HG03064 (cell line): ENCODE results near the gene ZC3H12A.

Experiments used
- ATAC-seq: cut with Tn5 transposase; IDR thresholded peaks from one replicate; pipeline ENCODE4 v1.9.1; 2021; ENCODE audit warnings: low read depth; ENCODE audit not compliant: unreplicated experiment

ZC3H12A gene

GRCh38 chr1:37477946-37478345 lies 3.6 kb downstream of the ZC3H12A start:
- no peak for ATAC-seq

GRCh38 chr1:37478451-37478881 lies 4.1 kb downstream of the ZC3H12A start:
- no peak for ATAC-seq

- no peak for ATAC-seq
These were observed 4.5 kb downstream of the ZC3H12A start for GRCh38 chr1:37478890-37479254.

DNA sequence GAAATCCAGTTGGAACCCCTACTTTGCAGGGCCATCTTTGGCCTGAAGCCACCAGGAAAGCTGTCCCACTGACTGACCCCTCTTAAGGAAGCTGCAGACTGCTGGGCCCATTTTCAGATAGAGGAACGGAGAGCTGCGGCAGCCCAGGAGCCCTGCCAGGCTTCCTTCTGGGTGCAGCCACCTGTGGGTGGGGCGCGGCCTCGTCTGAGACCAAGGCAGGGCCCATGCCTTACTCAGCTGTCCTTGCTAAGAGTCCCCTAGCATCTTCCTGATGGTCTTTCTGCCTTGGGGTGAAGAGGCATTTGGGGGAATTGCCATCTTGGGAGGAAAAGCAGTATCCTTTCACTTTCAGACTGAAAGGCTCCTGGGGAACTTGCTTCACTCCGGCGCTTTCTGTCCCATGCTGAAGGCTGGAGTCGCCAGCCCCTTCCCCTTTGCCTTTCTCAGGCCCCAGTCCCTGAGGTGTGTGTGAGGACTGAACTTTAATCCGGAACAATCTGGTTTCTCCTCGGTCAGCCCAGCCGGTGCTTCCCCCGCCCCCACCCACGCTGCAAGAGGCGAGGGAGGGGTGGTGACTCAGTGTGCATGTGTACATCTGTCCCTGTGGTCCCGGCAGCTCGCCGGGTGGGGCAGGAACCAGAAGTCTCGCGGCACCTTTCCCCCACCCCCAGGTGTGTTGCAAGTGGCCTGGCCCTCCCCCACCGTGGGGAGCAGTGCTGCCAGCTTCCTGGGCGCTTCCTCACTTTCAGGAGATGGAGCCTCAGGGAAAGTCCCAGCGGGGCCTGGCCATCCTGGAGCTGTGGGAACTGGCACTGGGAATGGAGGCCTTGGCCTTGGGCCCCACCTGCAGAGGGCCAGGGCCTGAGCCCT lies 5.1 kb downstream of the ZC3H12A start:
- ATAC-seq = peak; percentile 42

GRCh38 chr1:37480125-37480466 lies 5.7 kb downstream of the ZC3H12A start:
- ATAC-seq = no peak

GRCh38 chr1:37480581-37481288 lies 6.4 kb downstream of the ZC3H12A start:
- ATAC-seq = no peak

DNA sequence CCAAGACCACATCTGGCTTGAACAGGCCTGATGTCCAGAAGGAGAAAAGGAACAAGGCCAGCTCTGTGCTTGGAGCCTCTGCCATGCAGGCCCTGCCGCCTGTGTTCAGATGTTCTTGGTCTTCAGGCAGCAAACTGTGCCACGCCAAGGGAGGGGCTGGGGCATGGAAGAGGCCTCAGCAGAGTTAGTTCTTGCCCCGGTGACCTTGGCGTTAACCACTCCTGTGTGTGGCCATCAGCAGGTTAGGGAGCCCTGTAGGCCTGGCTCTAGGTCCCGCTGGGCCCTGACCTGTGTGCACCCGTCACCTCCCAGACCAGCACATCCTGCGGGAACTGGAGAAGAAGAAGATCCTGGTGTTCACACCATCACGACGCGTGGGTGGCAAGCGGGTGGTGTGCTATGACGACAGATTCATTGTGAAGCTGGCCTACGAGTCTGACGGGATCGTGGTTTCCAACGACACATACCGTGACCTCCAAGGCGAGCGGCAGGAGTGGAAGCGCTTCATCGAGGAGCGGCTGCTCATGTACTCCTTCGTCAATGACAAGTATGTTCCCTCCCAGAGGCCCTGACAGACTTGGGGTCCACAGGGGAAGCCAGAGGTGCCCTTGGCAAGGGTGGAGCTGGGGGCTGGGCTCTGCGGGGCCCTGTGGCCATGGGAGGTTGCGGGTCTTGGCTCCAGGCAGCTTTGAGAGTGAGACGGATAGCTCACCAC lies 7.1 kb downstream of the ZC3H12A start:
- ATAC-seq = no peak

- no peak for ATAC-seq
These were observed 7.8 kb downstream of the ZC3H12A start for GRCh38 chr1:37482004-37482785.

- ATAC-seq = no peak
These were observed 8.7 kb downstream of the ZC3H12A start for GRCh38 chr1:37482796-37483744.

DNA sequence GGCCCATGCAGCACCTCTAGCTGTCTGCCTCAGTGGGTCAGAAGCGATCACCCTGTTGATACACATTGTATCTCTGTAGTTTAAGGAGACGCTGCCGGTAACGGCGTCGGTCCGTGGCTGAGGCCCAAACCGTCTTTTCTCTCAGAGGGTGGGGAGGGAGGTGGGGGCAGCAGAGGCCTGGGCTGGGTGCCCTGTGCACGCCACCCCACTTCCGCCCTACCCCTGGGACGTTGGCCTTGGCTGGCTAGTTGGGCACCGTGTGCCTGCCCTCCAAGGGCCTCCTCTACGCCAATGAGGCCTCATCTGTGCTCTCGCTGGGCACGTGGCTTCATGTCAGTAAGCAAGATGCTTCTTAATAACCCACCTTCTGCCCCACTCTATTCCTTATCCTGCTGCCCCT lies 9.4 kb downstream of the ZC3H12A start:
- no peak for ATAC-seq

DNA sequence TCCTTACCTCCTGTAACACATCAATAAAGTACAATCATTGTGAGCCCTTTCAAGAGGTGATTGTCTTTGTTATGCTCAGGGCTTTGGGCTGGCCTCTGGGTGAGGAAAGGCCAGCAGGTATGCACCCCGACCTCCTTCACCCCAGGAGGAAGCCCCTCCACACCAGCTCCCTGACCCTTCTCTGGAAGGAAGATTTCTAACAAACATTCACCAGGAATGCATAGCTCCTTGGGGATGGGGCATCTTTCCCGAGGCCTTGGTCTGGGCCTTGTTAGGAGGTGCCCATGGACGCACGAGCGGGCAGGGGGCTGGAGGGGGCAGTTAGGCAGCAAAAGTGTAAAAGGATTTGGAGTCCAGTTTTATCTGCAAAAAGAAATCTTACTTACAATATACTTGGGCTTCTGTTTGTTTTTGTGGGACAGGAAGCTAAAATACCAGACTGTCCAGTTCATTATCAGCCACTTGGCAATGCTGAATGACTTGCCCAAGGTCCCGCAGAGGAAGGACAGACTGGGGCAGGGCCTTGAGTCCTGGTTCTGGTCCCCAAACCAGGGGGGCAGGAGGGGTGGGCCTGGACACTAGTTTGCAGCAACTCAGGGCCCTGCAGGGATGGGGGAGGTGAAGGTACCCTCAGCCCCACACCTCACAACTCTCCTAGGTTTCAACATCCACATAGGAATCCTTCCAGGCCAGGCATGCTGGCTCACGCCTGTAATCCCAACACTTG lies 10.1 kb downstream of the ZC3H12A start:
- no peak for ATAC-seq

DNA sequence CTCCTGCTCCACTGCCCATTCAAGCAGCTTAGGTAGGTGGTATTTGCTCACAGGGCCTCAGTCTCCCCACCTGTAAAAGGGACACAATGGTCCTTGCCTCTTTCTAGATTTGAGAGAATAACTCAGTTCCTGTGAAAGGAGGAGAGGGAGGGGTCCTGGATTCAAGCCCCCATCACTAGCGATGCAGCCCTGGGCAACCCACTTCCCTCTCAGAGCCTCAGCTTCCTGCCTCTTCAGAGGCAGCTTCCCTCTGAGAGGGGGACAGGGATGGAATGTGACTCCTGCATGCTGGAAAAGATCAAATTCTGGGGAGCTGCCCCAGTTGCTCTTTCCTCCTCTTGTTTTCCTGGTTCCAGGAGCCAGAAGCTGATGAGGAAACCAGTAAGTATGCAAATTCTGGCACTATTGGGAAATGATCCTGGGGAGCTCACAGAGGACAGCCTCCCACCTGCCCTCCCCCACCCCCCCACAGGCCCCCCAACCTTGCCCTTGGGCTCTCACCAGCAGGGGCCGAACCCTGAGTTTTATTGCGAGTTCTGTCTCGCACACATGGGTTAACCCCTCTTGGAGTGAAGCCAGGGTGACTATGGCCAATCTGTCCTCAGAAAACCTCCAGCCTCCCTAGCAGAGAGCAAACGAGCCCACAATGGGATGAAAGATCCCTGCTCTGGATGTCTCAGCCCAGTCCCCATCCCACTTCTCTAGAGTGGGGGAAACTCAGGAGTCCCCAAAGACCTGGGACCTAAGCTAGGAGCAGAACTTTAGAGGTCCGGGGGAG lies 11.7 kb downstream of the ZC3H12A start:
- no peak for ATAC-seq

- ATAC-seq = no peak
These were observed 12.6 kb downstream of the ZC3H12A start for GRCh38 chr1:37486680-37487618.

GRCh38 chr1:37487619-37487984 lies 13.2 kb downstream of the ZC3H12A start:
- ATAC-seq = no peak

GRCh38 chr1:37493336-37494098 lies 19.1 kb downstream of the ZC3H12A start:
- ATAC-seq = no peak

- no peak for ATAC-seq
These were observed 21.5 kb downstream of the ZC3H12A start for GRCh38 chr1:37495875-37496274.
